ENCODE measurements around the gene LRRFIP1.

DNA sequence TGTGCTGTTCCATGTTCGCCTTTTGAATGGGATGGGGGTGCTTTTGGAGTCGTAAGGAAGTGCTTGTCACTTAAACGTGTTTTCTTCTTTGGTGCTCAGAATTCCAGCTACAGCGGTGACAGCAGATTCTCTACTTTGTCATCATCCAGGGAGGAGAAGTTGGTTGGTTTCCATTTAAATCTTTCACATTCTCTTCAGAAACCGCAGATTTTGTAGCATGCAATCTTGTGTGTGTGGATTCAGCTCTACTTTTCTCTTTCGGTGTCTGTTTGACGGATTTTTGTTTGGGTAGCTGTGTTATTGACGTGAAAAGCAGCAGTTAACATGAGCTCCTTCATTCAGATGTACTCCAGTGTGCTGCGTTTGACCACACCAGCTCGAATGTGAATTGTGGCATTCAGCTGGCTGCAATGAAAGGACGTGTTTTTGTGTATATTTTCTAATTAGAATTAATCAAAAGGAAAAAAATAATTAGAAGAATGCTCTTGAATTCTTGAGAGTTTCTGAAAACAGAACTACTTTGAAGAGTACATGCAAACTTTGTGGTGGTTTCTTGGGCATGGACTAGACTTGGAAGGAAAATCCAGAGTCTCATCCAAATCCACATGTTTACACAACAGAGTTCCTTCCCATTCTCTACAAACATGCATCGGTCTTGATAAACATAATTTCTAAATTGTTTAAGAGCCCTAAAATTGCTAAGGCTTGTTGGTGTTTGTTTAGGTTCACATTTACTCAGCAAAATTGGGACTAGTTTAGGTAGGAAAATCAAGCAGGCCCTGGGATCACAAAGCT, 102.5 kb downstream of the LRRFIP1 start:
- TF ChIP-seq, protein P1, sequence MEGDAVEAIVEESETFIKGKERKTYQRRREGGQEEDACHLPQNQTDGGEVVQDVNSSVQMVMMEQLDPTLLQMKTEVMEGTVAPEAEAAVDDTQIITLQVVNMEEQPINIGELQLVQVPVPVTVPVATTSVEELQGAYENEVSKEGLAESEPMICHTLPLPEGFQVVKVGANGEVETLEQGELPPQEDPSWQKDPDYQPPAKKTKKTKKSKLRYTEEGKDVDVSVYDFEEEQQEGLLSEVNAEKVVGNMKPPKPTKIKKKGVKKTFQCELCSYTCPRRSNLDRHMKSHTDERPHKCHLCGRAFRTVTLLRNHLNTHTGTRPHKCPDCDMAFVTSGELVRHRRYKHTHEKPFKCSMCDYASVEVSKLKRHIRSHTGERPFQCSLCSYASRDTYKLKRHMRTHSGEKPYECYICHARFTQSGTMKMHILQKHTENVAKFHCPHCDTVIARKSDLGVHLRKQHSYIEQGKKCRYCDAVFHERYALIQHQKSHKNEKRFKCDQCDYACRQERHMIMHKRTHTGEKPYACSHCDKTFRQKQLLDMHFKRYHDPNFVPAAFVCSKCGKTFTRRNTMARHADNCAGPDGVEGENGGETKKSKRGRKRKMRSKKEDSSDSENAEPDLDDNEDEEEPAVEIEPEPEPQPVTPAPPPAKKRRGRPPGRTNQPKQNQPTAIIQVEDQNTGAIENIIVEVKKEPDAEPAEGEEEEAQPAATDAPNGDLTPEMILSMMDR (IDR thresholded peaks at IDR 0.05) = no peak
- TF ChIP-seq POLR2AphosphoS5 (IDR thresholded peaks at IDR 0.05) = no peak
- TF ChIP-seq EP300 (IDR thresholded peaks at IDR 0.05) = no peak

All from esophagus muscularis mucosa (tissue), 4 donors.